Measurements from ENCODE around the gene RELB.

RELB gene, protein sequence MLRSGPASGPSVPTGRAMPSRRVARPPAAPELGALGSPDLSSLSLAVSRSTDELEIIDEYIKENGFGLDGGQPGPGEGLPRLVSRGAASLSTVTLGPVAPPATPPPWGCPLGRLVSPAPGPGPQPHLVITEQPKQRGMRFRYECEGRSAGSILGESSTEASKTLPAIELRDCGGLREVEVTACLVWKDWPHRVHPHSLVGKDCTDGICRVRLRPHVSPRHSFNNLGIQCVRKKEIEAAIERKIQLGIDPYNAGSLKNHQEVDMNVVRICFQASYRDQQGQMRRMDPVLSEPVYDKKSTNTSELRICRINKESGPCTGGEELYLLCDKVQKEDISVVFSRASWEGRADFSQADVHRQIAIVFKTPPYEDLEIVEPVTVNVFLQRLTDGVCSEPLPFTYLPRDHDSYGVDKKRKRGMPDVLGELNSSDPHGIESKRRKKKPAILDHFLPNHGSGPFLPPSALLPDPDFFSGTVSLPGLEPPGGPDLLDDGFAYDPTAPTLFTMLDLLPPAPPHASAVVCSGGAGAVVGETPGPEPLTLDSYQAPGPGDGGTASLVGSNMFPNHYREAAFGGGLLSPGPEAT

DNA sequence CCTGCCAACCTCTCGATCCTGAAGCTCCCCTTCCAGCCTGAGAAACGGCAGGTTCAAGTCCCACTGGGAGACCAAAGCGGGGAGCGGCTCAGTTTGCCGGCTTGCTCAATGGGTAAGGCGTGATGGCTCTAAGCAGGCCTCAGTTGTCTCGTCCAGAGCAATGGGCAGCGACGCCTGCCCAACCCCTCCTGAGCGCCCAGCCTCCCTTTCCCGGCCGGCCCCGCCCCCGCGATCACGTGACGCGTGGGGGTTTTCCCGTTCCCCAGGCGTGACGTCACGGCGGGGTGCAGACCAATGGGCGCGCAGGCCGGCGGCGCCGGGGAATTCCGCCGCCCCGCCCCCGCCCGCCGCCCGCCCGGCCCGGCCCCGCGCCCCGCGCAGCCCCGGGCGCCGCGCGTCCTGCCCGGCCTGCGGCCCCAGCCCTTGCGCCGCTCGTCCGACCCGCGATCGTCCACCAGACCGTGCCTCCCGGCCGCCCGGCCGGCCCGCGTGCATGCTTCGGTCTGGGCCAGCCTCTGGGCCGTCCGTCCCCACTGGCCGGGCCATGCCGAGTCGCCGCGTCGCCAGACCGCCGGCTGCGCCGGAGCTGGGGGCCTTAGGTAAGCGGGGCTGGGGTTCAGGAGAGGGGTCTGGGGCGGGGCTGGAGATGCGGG is at the start of gene RELB:
Gene RELB, plus strand, starts transcription at position 378 of the 653 bp plus-strand sequence. Its CDS starts 116 bp downstream, at position 494.
- TF ChIP-seq, protein P1, sequence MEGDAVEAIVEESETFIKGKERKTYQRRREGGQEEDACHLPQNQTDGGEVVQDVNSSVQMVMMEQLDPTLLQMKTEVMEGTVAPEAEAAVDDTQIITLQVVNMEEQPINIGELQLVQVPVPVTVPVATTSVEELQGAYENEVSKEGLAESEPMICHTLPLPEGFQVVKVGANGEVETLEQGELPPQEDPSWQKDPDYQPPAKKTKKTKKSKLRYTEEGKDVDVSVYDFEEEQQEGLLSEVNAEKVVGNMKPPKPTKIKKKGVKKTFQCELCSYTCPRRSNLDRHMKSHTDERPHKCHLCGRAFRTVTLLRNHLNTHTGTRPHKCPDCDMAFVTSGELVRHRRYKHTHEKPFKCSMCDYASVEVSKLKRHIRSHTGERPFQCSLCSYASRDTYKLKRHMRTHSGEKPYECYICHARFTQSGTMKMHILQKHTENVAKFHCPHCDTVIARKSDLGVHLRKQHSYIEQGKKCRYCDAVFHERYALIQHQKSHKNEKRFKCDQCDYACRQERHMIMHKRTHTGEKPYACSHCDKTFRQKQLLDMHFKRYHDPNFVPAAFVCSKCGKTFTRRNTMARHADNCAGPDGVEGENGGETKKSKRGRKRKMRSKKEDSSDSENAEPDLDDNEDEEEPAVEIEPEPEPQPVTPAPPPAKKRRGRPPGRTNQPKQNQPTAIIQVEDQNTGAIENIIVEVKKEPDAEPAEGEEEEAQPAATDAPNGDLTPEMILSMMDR (conservative IDR thresholded peaks at IDR 0.05; ENCODE audit: low read depth, low read length) = no peak
- H3K4me3 ChIP-seq (ENCODE audit: low read depth, low read length) = peak within 1 kb of the TSS; percentile 80
- DNase-seq (ENCODE audit: low read depth) = peak; percentile 93

GRCh38 chr19:44954278-44954648 is 47.0 kb upstream of the RELB start:
- no peak for DNase-seq (ENCODE audit: low read depth)
- peak overlapping the region; percentile 93 for H3K4me3 ChIP-seq (ENCODE audit: low read depth, low read length)
- TF ChIP-seq, protein P1 (conservative IDR thresholded peaks at IDR 0.05; ENCODE audit: low read depth, low read length) = no peak

GRCh38 chr19:44954649-44955504 is 46.4 kb upstream of the RELB start, which contains the start of gene CLPTM1:
Gene CLPTM1, plus strand, starts transcription at chr19:44955380. Its CDS starts 16 bp downstream, at chr19:44955396.
- peak; percentile 98 for DNase-seq (ENCODE audit: low read depth)
- TF ChIP-seq, protein P1 (conservative IDR thresholded peaks at IDR 0.05; ENCODE audit: low read depth, low read length) = no peak
- peak within 1 kb of the TSS; percentile 96 for H3K4me3 ChIP-seq (ENCODE audit: low read depth, low read length)

DNA sequence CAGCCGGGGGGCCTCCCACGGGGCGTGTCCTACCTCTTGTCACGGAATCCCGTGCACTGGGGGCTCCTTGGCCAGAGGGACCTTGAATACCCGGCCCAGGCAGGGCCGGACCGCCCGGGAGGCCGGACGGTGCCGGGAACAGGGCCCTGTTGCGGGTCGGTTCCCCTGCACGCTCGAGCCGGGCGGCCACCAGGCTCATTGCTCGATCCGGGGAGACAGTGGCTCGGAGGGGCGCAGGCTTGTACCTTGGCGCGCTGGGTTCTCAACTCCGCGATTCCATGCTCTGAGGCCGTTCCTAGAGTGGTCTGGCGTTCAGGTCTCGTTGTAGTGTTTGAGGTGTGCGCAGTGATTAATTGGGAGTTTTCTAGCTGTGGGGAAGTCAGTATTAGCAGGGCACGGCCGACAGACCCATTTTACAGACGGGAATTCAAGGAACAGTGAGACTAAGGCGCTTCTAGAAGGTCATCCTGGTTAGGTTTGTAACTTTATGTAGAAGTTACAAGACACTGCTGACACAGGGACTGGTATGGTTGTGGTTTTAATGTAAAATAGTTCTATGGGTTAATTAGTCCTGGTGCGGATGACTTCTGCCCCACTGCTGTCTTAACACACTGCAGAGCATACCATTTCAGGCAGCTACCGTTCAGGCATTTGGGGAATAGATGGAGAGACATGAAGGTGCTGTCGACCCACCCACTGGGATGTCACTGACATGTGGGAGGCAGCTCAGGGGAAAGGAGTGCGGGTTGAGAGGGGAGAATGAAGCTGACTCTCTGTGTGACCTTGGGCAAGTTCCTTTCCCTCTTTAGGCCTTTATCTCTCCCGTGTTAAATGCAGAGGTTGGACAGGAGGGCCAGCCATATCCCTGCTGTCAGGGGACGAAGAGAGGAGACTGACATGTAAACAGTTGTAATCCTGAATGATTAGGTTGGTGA is 45.5 kb upstream of the RELB start:
- peak overlapping the region; percentile 96 for H3K4me3 ChIP-seq (ENCODE audit: low read depth, low read length)
- DNase-seq (ENCODE audit: low read depth) = no peak
- TF ChIP-seq, protein P1 (conservative IDR thresholded peaks at IDR 0.05; ENCODE audit: low read depth, low read length) = no peak

- DNase-seq (ENCODE audit: low read depth) = no peak
- H3K4me3 ChIP-seq (ENCODE audit: low read depth, low read length) = no peak overlapping the region
- TF ChIP-seq, protein P1 (conservative IDR thresholded peaks at IDR 0.05; ENCODE audit: low read depth, low read length) = no peak
These were observed 43.7 kb upstream of the RELB start for GRCh38 chr19:44957526-44957925.
